Aorta (tissue), 5 donors: ENCODE measurements around the gene SSU72. TPM values are rescaled to one million over a fixed set of nuclear protein-coding genes. Genes with fewer than 3 reads are reported as not detected.

Experiments used
- ATAC-seq: fragments of 200-7000 bp; cut with Tn5 transposase; one replicate; pipeline ENCODE4 v1.9.1; 2022; ENCODE audit warnings: moderate library complexity; ENCODE audit not compliant: low FRiP score
- DNase-seq, 2 donors: peaks; one replicate each; pipeline ENCODE4 v3.0.0-alpha.2; 2020
- H3K27ac ChIP-seq, 2 donors: one replicate each; pipeline ENCODE4 v1.5.1; 2013; ENCODE audit warnings: low read length in 2 of 2, mild to moderate bottlenecking in 2 of 2, moderate library complexity in 2 of 2, control low read depth in 1 of 2, inconsistent platforms in 1 of 2, low read depth in 1 of 2
- H3K27me3 ChIP-seq, 2 donors: one replicate each; pipeline ENCODE4 v1.6.1; 2013; ENCODE audit warnings: control low read depth in 1 of 2, low read length in 1 of 2, mild to moderate bottlenecking in 1 of 2, moderate library complexity in 1 of 2; ENCODE audit not compliant: insufficient read depth in 2 of 2, control insufficient read depth in 1 of 2
- H3K36me3 ChIP-seq, 2 donors: one replicate each; pipeline ENCODE4 v1.6.1; 2013; ENCODE audit warnings: control low read depth in 1 of 2, low read length in 1 of 2, mild to moderate bottlenecking in 1 of 2; ENCODE audit not compliant: insufficient read depth in 2 of 2, control insufficient read depth in 1 of 2
- H3K4me1 ChIP-seq, 2 donors: one replicate each; pipeline ENCODE4 v1.6.1; 2013; ENCODE audit warnings: low read length in 2 of 2, control low read depth in 1 of 2, mild to moderate bottlenecking in 1 of 2, moderate library complexity in 1 of 2; ENCODE audit not compliant: insufficient read depth in 2 of 2, control insufficient read depth in 1 of 2
- H3K4me3 ChIP-seq, 2 donors: one replicate each; pipeline ENCODE4 v1.5.1; 2013; ENCODE audit warnings: low read length in 2 of 2, control low read depth in 1 of 2, mild to moderate bottlenecking in 1 of 2
- H3K9me3 ChIP-seq: one replicate; pipeline ENCODE4 v1.6.1; 2013; ENCODE audit warnings: mild to moderate bottlenecking, low read length; ENCODE audit not compliant: control insufficient read depth
- WGBS, 2 donors: extraction: QIAGEN DNeasy Blood & Tissue Kit; methylation state at CpG; one replicate each; pipeline ENCODE4 v1.1.7; 2013; 5-methylcytosine and 5-hydroxymethylcytosine counted together
- intact Hi-C, 2 donors: fragments of 100-400 bp; cut with DNase I; formaldehyde crosslinking; loops; one replicate each; pipeline versions ENCODE4 v1.14.2 to v1.15.0; 2022
- polyA plus RNA-seq, 2 donors: library from polyadenylated mRNA; stranded (reverse); fragments of 200-250 nt; gene quantifications; one replicate each; pipeline ENCODE4 v1.2.3, GENCODE V29; 2013
- total RNA-seq, 2 donors: library from RNA; stranded (reverse); fragmentation: NEBNext Ultra II Directional; extraction: Animal tissue kit (Norgen Biotek cat#: 25700); gene quantifications; one replicate each; pipeline ENCODE4 v1.2.1, GENCODE V29; 2021
- donor health status: healthy with polysubstance abuse.
- donor health status: Bipolar disorder and iron deficiency.
- donor health status: DM: no; HTN: no; CAD: no.
- donor health status: DM: no; HTN: no; CAD: no.
- donor health status: DM: yes; HTN: yes; CAD: no.

The SSU72 gene
- total and polyA plus RNA-seq, 4 donors: 65.0 to 92.8 (median 69.6) TPM

DNA sequence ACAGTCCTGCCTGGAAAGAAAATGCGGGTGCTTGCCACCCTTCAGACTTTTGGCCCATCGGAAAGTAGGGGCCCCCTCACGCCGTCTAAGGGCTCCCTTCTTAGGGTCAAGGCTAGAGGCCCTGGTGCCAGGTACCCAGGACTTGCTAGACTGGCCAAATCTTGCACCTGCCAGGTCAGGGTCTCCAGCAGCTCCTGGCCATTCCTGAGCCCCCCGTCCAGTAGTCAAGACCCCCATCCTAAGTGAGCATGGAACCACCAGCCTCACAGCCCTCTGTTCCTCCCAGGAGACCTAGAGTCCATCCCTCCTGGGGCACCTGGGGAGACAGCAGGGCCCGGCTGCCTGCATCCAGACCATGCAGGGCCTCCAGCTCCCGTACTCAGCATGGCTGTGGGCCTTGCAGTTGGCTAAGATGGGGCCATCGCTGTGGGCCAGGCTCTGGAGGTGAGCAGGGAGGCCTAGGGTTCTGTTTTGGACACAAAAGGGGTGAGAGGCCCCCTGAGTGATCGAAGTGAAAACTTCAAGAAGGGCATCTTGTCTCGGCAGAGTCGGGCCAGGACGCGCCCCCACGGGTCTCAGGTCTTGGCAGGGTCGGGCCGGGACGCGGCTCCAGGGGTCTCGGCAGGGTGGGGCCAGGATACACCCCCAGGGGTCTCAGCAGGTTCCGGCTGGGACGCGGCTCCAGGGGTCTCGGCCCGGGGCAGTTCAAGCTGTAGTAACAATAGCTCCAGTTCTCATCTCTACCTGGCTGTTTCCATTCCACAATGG is 19.4 kb upstream of the SSU72 start:
- Histone ChIP-seq H3K4me1 (no peaks in the 10 kb centered on the region), H3K9me3 (no peaks in the 10 kb centered on the region), H3K4me3 (no peak overlapping the region), H3K27ac (no peak overlapping the region), H3K27me3 (no peaks in the 10 kb centered on the region), H3K36me3 (no peaks in the 10 kb centered on the region)
- 84 to 87% methylated on average over 24 of the region's 24 CpGs for WGBS, 2 donors
- ATAC-seq: no peak
- intact Hi-C loops: no loop called here
- DNase-seq: no peak

DNA sequence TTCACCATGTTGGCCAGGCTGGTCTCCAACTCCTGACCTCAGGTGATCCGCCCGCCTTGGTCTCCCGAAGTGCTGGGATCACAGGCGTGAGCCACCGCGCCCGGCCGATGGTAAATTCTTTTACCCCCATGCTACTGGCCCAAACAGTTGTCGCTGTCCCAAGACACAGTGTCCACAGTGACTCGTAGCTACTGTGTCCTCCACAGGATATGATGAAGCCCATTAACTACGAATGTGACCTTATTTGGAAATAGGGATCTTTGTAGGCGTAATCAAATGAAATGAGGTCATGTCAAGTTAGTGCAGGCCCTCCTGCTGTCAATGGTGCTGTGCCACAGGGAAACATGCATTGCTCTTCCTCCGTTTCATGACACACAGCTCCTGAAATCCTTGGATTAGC is 16.8 kb upstream of the SSU72 start:
- H3K27me3 ChIP-seq: no peaks in the 10 kb centered on the region
- DNase-seq (no peak), ATAC-seq (no peak)
- H3K27ac ChIP-seq: no peak overlapping the region
- H3K36me3 ChIP-seq: no peaks in the 10 kb centered on the region
- 87 to 92% methylated on average over 13 of the region's 13 CpGs for WGBS, 2 donors
- no peaks in the 10 kb centered on the region for H3K4me1 ChIP-seq
- intact Hi-C loops: no loop called here
- H3K4me3 ChIP-seq: no peak overlapping the region
- H3K9me3 ChIP-seq: no peaks in the 10 kb centered on the region

DNA sequence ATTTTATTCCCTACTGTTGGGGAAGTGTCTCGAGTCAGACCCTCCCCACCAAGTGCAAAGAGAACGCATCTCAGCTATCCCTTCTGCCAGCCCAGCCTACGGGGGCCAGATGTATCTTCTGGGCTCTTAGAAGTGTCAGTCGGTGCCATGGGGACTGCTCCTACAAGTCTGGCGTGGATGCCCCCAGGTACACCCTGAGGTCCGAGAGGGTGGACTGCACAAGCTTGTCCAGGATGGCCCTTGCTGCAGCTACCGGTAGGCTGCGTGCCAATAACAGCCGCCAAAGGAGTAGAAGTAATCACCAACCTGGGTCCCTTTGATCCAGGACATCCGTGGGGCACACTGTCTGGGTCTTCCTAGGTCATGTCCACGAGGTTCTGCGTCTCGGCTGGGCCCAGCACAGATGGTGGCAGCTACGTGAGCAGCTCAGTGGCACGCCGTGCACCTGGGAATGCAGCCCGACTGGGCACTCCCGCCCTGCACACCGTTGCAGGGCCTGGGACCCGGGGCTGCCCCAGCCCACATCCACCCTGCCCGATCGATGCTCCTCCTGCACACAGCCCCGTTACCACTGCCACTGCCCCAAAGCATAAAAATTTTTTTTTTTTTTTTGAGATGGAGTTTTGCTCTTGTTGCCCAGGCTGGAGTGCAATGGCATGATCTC is 8.8 kb upstream of the SSU72 start:
- no peak overlapping the region for H3K4me3 ChIP-seq
- DNase-seq (no peak), ATAC-seq (no peak)
- 84 to 85% methylated on average over 23 of the region's 23 CpGs for WGBS, 2 donors
- intact Hi-C loops: no loop called here
- no peak overlapping the region for H3K27ac ChIP-seq
- no peaks in the 10 kb centered on the region for H3K4me1 ChIP-seq
- no peaks in the 10 kb centered on the region for H3K36me3 ChIP-seq
- no peaks in the 10 kb centered on the region for H3K27me3 ChIP-seq
- no peaks in the 10 kb centered on the region for H3K9me3 ChIP-seq

GRCh38 chr1:1582585-1583346 is 8.1 kb upstream of the SSU72 start:
- H3K36me3 ChIP-seq: no peaks in the 10 kb centered on the region
- H3K4me3 ChIP-seq: no peak overlapping the region
- intact Hi-C loops: no loop called here
- DNase-seq: no peak
- WGBS, 2 donors: 61 to 68% methylated on average over 9 of the region's 9 CpGs
- no peaks in the 10 kb centered on the region for H3K4me1 ChIP-seq
- H3K27me3 ChIP-seq: no peaks in the 10 kb centered on the region
- no peak for ATAC-seq
- H3K27ac ChIP-seq: no peak overlapping the region
- no peaks in the 10 kb centered on the region for H3K9me3 ChIP-seq

GRCh38 chr1:1578371-1578940 is 3.8 kb upstream of the SSU72 start:
- Histone ChIP-seq H3K4me3 (no peak overlapping the region), H3K27ac (no peak overlapping the region), H3K9me3 (no peaks in the 10 kb centered on the region), H3K36me3 (no peaks in the 10 kb centered on the region), H3K27me3 (no peaks in the 10 kb centered on the region), H3K4me1 (peaks cover 0 to 4% of the 10 kb centered on the region in 2 donors)
- ATAC-seq (no peak), DNase-seq (no peak)
- 83 to 85% methylated on average over 13 of the region's 13 CpGs for WGBS, 2 donors
- intact Hi-C loops: no loop called here

DNA sequence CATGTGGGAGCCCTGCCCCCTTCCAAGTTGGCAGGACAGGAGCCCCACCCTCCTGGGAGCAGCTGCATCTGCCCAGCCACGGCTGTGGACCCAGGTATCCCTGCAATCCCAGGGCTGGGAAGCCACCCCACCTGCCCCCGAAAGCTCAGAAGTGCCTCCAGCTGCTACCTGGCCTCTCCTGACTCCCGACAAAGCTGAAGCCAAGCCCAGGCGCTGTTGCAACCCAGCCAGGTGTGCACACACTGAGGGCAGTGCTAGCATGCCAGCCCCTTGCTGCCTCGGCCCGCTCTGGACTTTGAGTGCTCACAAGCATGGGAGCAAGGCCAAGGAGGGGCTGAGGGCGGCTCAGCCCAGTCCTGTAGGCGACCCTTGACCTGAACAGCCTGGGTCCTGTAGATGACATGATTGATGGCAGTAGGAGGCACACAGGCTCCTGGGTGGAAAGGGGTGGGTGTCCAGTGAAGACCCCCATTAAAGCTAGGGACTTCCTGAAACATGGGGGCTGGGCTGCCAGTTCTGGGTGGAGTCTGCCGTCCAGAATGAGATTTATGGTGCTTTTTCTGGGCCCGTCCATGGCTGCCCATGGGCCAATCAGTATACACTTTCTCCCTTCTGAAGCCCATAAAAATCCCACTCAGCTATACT is 2.8 kb upstream of the SSU72 start:
- no peak overlapping the region for H3K27ac ChIP-seq
- H3K36me3 ChIP-seq: no peaks in the 10 kb centered on the region
- H3K4me3 ChIP-seq: no peak overlapping the region
- intact Hi-C loops: no loop called here
- no peaks in the 10 kb centered on the region for H3K9me3 ChIP-seq
- no peaks in the 10 kb centered on the region for H3K27me3 ChIP-seq
- DNase-seq: no peak
- peaks cover 0 to 4% of the 10 kb centered on the region in 2 donors for H3K4me1 ChIP-seq
- ATAC-seq: no peak
- 36 to 38% methylated on average over 10 of the region's 10 CpGs for WGBS, 2 donors

DNA sequence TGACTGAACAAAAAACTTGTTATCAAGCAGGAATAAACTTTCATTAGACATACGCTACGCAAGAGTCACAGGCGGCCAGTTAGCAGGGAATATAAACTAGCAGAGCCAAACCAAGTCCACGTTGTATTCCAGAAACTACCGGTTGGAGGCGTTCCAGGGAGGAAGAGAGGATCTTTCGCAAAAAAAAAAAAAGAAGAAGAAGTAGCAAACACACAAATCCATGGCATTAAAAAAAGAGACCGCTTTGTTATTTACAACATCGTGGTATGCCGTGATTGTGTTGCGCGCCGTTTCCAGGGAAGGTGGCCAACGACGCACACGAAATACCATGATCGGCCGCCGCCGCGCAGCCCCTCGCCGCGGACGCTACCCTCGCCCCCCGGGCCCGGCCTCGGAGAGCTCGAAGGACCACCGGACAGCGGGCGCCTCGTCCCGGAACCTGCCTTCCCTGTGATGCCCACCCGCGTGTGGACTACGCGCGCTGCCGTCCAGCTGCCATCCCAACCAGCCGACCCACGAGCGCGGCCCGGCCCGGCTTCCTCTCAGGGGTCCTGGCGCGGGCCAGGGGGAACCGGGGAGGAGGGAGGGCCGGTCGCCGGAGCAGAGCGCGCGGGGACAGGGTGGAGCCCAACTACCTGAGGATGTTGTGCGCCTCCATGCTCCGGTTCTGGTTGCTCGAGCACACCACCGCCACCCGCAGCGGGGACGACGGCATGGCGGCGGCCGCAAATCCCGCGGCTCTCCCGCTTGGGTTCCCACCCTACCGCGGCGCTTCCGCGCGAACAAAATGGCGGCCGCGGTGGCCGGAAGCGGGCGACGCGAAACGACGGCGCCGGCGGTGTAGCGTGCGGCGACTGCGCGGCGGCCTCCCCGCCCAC is 581 bp downstream of the SSU72 start:
- Histone ChIP-seq H3K4me1 (peaks cover 0 to 4% of the 10 kb centered on the region in 2 donors), H3K27ac (peak overlapping the region; percentile 95), H3K27me3 (no peaks in the 10 kb centered on the region), H3K36me3 (no peaks in the 10 kb centered on the region), H3K4me3 (peak overlapping the region; percentile 74 to 99), H3K9me3 (no peaks in the 10 kb centered on the region)
- intact Hi-C loops: loop anchor here (1.0 to 2.0 kb wide), 2 partner anchors 40 to 63 kb away; no protein-coding TSS in a partner anchor
- DNase-seq (peak; percentile 78 to 89), ATAC-seq (peak; percentile 82)
- WGBS, 2 donors: 0% methylated on average over 89 to 96 of the region's 96 CpGs
